ENCODE results near the gene SENP5.
"Not testable (repeated sequence)": the region's sequence is repeated elsewhere in the genome, so short reads cannot be mapped to it uniquely, and the experiment has no call there.

DNA sequence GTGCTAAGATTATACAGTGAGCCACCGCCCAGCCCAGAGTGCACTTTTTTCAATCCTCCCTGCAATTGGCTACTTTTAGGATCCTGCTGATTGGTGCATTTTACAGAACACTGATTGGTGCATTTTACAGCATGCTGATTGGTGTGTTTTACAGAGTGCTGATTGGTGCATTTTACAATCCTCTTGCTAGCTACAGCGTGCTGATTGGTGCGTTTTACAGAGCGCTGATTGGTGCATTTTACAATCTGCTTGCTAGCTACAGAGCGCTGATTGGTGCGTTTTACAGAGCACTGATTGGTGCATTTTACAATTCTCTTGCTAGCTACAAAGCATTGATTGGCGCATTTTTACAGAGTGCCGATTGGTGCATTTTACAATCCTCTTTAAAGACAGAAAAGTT lies 4.7 kb upstream of the SENP5 start:
- TF ChIP-seq, protein P1, sequence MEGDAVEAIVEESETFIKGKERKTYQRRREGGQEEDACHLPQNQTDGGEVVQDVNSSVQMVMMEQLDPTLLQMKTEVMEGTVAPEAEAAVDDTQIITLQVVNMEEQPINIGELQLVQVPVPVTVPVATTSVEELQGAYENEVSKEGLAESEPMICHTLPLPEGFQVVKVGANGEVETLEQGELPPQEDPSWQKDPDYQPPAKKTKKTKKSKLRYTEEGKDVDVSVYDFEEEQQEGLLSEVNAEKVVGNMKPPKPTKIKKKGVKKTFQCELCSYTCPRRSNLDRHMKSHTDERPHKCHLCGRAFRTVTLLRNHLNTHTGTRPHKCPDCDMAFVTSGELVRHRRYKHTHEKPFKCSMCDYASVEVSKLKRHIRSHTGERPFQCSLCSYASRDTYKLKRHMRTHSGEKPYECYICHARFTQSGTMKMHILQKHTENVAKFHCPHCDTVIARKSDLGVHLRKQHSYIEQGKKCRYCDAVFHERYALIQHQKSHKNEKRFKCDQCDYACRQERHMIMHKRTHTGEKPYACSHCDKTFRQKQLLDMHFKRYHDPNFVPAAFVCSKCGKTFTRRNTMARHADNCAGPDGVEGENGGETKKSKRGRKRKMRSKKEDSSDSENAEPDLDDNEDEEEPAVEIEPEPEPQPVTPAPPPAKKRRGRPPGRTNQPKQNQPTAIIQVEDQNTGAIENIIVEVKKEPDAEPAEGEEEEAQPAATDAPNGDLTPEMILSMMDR (IDR thresholded peaks at IDR 0.05): not testable (repeated sequence)
- TF ChIP-seq ZFX (IDR thresholded peaks at IDR 0.05; ENCODE audit: borderline replicate concordance): not testable (repeated sequence)
